OCI-LY1 (cell line): ENCODE data around the gene PSD4.

ENCODE experiments used
- CTCF ChIP-seq: fragments of 200-600 bp; sonication (generic), shearing (Covaris generic); IDR thresholded peaks from 2 replicates; pipeline ENCODE4 v1.5.1; 2017; ENCODE audit warnings: mild to moderate bottlenecking, antibody characterized with exemption, low read length, moderate library complexity, mixed read lengths
- EZH2 ChIP-seq: fragments of 200-600 bp; sonication (generic), shearing (Covaris generic); IDR thresholded peaks from 2 replicates; pipeline ENCODE4 v1.8.0; 2017; ENCODE audit warnings: borderline replicate concordance, mixed run types, mild to moderate bottlenecking, antibody characterized with exemption, low read length, moderate library complexity, mixed read lengths

GRCh38 chr2:113219092-113219441 is 45.3 kb downstream of the PSD4 start:
- TF ChIP-seq CTCF (no peak), EZH2 (no peak)
